Body of pancreas (tissue), 4 donors: Measurements from ENCODE around the gene SULT6B1.

Source experiments
- CTCF ChIP-seq, 7 experiments: fragments of 450-650 bp in 4 of 7; fragments of 200-600 bp in 3 of 7; sonication (generic) in 3 of 7; IDR thresholded peaks; one replicate each; pipeline ENCODE4 v1.5.1; 2016 to 2019; ENCODE audit warnings: antibody characterized with exemption in 7 of 7
- POLR2A ChIP-seq, 3 donors: fragments of 450-650 bp; IDR thresholded peaks; one replicate each; pipeline ENCODE4 v1.6.1; 2016; ENCODE audit warnings: antibody characterized with exemption in 3 of 3, mild to moderate bottlenecking in 2 of 3

DNA sequence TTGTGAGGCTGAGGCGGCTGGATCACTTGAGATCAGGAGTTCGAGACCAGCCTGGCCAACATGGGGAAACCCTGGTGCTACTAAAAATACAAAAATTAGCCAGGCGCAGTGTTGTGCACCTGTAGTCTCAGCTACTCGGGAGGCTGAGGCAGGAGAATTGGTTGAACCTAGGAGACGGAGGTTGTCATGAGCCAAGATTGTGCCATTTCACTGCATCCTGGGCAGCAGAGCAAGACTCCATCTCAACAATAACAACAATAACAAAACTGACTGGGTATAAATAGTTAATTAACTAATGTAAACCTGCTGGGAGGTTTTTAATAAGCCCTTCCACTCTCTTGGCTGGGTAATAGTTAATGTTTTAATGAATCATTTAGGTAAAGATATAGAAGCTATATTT lies 7.8 kb downstream of the SULT6B1 start:
- TF ChIP-seq CTCF (IDR thresholded peaks at IDR 0.05) (no peak), POLR2A (IDR thresholded peaks at IDR 0.05) (no peak)
